Stimulated activated CD4-positive, alpha-beta T cell treated with anti-CD3 and anti-CD28 coated beads, Interleukin-12 subunit alpha, Interleukin-12 subunit beta, amount 100 ng/mL, for 4 hours (primary cell): ENCODE measurements around the gene RNF13.
A peak's percentile ranks its signal among the peaks of the same experiment; 100 is the strongest.
"Not testable (repeated sequence)": the region's sequence is repeated elsewhere in the genome, so short reads cannot be mapped to it uniquely, and the experiment has no call there.

Experiments
- DNase-seq: peaks from one replicate; pipeline ENCODE4 v3.0.0-alpha.2; 2020

Gene RNF13

GRCh38 chr3:149844091-149844490 is 31.1 kb downstream of the RNF13 start:
- no peak for DNase-seq

- DNase-seq: no peak
Observed at GRCh38 chr3:149845570-149846244, 32.7 kb downstream of the RNF13 start.

GRCh38 chr3:149848238-149848637 is 35.2 kb downstream of the RNF13 start:
- DNase-seq: no peak

- DNase-seq: no peak
Observed at GRCh38 chr3:149848688-149849087, 35.7 kb downstream of the RNF13 start.

GRCh38 chr3:149850787-149851584 is 38.0 kb downstream of the RNF13 start:
- no peak for DNase-seq

GRCh38 chr3:149858911-149859310 is 45.9 kb downstream of the RNF13 start:
- DNase-seq: no peak

GRCh38 chr3:149860881-149861280 is 47.9 kb downstream of the RNF13 start:
- no peak for DNase-seq

GRCh38 chr3:149867563-149867962 is 54.5 kb downstream of the RNF13 start:
- no peak for DNase-seq

GRCh38 chr3:149871855-149872254 is 58.8 kb downstream of the RNF13 start:
- no peak for DNase-seq

GRCh38 chr3:149872589-149872988 is 59.6 kb downstream of the RNF13 start:
- no peak for DNase-seq

GRCh38 chr3:149877668-149878067 is 64.7 kb downstream of the RNF13 start:
- DNase-seq: no peak

- peak; percentile 20 for DNase-seq
Observed at GRCh38 chr3:149879872-149880271, 66.9 kb downstream of the RNF13 start.

- DNase-seq: no peak
Observed at GRCh38 chr3:149881879-149882278, 68.9 kb downstream of the RNF13 start.

GRCh38 chr3:149883134-149883533 is 70.1 kb downstream of the RNF13 start:
- DNase-seq: no peak

GRCh38 chr3:149883860-149884259 is 70.8 kb downstream of the RNF13 start:
- DNase-seq: not testable (repeated sequence)

GRCh38 chr3:149884848-149885247 is 71.8 kb downstream of the RNF13 start:
- not testable (repeated sequence) for DNase-seq

GRCh38 chr3:149886957-149887356 is 73.9 kb downstream of the RNF13 start:
- DNase-seq: no peak

- no peak for DNase-seq
Observed at GRCh38 chr3:149891621-149892020, 78.6 kb downstream of the RNF13 start.

GRCh38 chr3:149892371-149892770 is 79.4 kb downstream of the RNF13 start:
- DNase-seq: no peak

GRCh38 chr3:149894205-149894604 is 81.2 kb downstream of the RNF13 start:
- no peak for DNase-seq

GRCh38 chr3:149895339-149895738 is 82.3 kb downstream of the RNF13 start:
- no peak for DNase-seq

GRCh38 chr3:149895769-149896168 is 82.8 kb downstream of the RNF13 start:
- DNase-seq: no peak

GRCh38 chr3:149898771-149899170 is 85.8 kb downstream of the RNF13 start:
- DNase-seq: no peak

- DNase-seq: no peak
Observed at GRCh38 chr3:149900322-149900721, 87.3 kb downstream of the RNF13 start.
